Measurements from ENCODE around the gene CTNND2.
"Not testable (repeated sequence)": the region's sequence is repeated elsewhere in the genome, so short reads cannot be mapped to it uniquely, and the experiment has no call there.

CTNND2 gene

GRCh38 chr5:11072568-11072967, 831.7 kb downstream of the CTNND2 start:
- no peak for DNase-seq (ENCODE audit: low read depth)
- TF ChIP-seq CTCF (conservative IDR thresholded peaks at IDR 0.05; ENCODE audit: low read depth, low read length): no peak
- no peak overlapping the region for H3K4me3 ChIP-seq (ENCODE audit: low read depth, low read length)

GRCh38 chr5:11072076-11072475, 832.2 kb downstream of the CTNND2 start:
- DNase-seq (ENCODE audit: low read depth): no peak
- H3K4me3 ChIP-seq (ENCODE audit: low read depth, low read length): no peak overlapping the region
- no peak for TF ChIP-seq CTCF (conservative IDR thresholded peaks at IDR 0.05; ENCODE audit: low read depth, low read length)

- TF ChIP-seq CTCF (conservative IDR thresholded peaks at IDR 0.05; ENCODE audit: low read depth, low read length): no peak
Measured at GRCh38 chr5:11069041-11069440, 835.2 kb downstream of the CTNND2 start.

GRCh38 chr5:11065723-11066122, 838.5 kb downstream of the CTNND2 start:
- not testable (repeated sequence) for H3K4me3 ChIP-seq (ENCODE audit: low read depth, low read length); DNase-seq (ENCODE audit: low read depth)

More at GRCh38 chr5:11069041-11069440, 835.2 kb downstream of the CTNND2 start:
- no peak for DNase-seq (ENCODE audit: low read depth)
- no peak overlapping the region for H3K4me3 ChIP-seq (ENCODE audit: low read depth, low read length)

GRCh38 chr5:11064763-11065450, 839.3 kb downstream of the CTNND2 start:
- H3K4me3 ChIP-seq (ENCODE audit: low read depth, low read length): no peak overlapping the region
- no peak for TF ChIP-seq CTCF (conservative IDR thresholded peaks at IDR 0.05; ENCODE audit: low read depth, low read length)
- DNase-seq (ENCODE audit: low read depth): no peak

- DNase-seq (ENCODE audit: low read depth): peak; percentile 5
- TF ChIP-seq CTCF (conservative IDR thresholded peaks at IDR 0.05; ENCODE audit: low read depth, low read length): no peak
- H3K4me3 ChIP-seq (ENCODE audit: low read depth, low read length): no peak overlapping the region
Measured at GRCh38 chr5:11062397-11062796, 841.8 kb downstream of the CTNND2 start.

GRCh38 chr5:11056560-11056959, 847.7 kb downstream of the CTNND2 start:
- no peak for TF ChIP-seq CTCF (conservative IDR thresholded peaks at IDR 0.05; ENCODE audit: low read depth, low read length)
- no peak overlapping the region for H3K4me3 ChIP-seq (ENCODE audit: low read depth, low read length)
- no peak for DNase-seq (ENCODE audit: low read depth)
